ENCODE measurements around the gene NKAPL. TPM values are rescaled to one million over a fixed set of nuclear protein-coding genes. Genes with fewer than 3 reads are reported as not detected.
A peak's percentile ranks its signal among the peaks of the same experiment; 100 is the strongest.

The NKAPL gene
- total RNA-seq, 1 donor from 2014 or later: not detected

DNA sequence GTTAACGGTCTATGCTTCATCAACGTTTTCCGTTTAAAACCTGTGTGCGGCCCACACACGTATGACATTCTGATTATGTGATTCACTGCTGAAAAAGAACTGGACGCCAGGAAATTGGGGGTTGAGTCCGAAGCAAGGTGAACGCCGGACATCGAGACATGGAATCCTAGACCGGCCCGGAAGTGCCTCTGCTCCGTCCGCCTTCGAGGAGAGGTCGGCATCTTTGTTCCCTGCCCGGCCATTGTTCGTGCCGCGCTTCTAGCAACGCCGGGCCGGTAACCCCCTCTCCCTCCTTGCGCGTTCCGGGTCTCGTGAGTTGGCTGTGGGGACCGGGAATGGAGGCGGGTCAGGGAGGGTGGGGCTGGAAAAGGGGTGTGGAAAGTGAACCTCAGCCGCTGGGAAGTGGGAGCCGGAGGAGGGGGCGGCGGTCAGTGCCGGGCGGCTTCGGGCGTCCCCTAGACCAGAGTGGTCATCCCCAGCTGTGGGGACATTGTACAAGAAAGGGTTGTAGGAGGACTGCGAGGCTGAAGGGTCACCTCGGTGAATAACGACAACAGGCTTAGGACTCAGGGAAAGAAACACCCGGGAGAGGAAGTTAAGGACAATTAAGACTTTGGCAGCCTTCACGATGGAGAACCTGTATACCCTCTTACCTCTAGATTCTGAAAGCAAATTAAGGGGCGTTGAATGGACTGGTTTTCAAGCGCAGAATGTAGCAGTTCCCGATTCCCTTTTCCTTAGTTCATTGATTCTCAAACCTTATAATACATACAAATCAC is 33.9 kb upstream of the NKAPL start, which contains the start of gene ZSCAN9:
ZSCAN9 (plus strand) TSS at position 220 of the 779 bp plus-strand sequence. CDS start 1,810 bp downstream, outside the sequence.
- peak; percentile 80 for DNase-seq (ENCODE audit: extremely low spot score, unreplicated experiment)
- Mint-ChIP-seq H3K4me1 (ENCODE audit: unreplicated experiment) (peaks cover 3% of the 10 kb centered on the region), H3K27ac (peak within 1 kb of the TSS; percentile 90), H3K36me3 (peaks cover 27% of the 10 kb centered on the region), H3K9me3 (no peaks in the 10 kb centered on the region), H3K27me3 (peaks cover 26% of the 10 kb centered on the region), H3K4me3 (peak within 1 kb of the TSS; percentile 97)
- TF ChIP-seq, protein P1, sequence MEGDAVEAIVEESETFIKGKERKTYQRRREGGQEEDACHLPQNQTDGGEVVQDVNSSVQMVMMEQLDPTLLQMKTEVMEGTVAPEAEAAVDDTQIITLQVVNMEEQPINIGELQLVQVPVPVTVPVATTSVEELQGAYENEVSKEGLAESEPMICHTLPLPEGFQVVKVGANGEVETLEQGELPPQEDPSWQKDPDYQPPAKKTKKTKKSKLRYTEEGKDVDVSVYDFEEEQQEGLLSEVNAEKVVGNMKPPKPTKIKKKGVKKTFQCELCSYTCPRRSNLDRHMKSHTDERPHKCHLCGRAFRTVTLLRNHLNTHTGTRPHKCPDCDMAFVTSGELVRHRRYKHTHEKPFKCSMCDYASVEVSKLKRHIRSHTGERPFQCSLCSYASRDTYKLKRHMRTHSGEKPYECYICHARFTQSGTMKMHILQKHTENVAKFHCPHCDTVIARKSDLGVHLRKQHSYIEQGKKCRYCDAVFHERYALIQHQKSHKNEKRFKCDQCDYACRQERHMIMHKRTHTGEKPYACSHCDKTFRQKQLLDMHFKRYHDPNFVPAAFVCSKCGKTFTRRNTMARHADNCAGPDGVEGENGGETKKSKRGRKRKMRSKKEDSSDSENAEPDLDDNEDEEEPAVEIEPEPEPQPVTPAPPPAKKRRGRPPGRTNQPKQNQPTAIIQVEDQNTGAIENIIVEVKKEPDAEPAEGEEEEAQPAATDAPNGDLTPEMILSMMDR (conservative IDR thresholded peaks at IDR 0.05): no peak

DNA sequence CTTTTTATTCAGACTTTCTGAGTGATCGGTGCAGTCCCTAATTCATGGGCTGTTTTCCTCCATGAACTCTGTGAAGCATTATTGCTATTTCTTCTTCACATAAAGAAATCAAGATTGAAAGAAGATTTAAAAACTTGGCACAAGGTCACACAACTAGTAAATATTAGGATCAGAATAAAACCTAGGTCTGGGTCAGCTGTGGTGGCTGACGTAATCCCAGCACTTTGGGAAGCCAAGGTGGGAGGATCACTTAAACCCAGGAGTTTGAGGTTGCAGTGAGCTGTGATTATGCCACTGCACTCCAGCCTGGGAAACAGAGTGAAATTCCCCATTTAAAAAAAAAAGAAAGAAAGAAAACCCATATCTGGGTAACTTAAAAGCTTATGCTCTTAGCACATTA is 32.6 kb upstream of the NKAPL start:
- Mint-ChIP-seq H3K27ac (no peak overlapping the region), H3K9me3 (no peaks in the 10 kb centered on the region), H3K4me1 (ENCODE audit: unreplicated experiment) (peaks cover 3% of the 10 kb centered on the region), H3K4me3 (peak overlapping the region; percentile 97), H3K36me3 (peaks cover 37% of the 10 kb centered on the region), H3K27me3 (peaks cover 16% of the 10 kb centered on the region)
- TF ChIP-seq, protein P1 (conservative IDR thresholded peaks at IDR 0.05): no peak
- no peak for DNase-seq (ENCODE audit: extremely low spot score, unreplicated experiment)

DNA sequence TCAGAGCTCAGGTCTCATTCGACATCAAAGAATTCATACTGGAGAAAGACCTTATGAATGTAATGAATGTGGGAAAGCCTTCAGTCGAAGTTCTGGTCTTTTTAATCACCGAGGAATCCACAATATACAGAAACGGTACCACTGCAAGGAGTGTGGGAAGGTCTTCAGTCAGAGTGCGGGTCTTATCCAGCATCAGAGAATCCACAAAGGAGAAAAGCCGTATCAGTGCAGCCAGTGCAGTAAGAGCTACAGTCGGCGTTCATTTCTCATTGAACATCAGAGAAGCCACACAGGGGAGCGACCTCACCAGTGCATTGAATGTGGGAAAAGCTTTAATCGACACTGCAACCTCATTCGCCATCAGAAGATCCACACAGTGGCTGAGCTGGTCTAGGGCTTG is 26.3 kb upstream of the NKAPL start:
- TF ChIP-seq, protein P1 (conservative IDR thresholded peaks at IDR 0.05): no peak
- DNase-seq (ENCODE audit: extremely low spot score, unreplicated experiment): no peak
- Mint-ChIP-seq H3K27ac (no peak overlapping the region), H3K27me3 (no peaks in the 10 kb centered on the region), H3K4me1 (ENCODE audit: unreplicated experiment) (no peaks in the 10 kb centered on the region), H3K36me3 (peaks cover 72% of the 10 kb centered on the region), H3K4me3 (no peak overlapping the region), H3K9me3 (no peaks in the 10 kb centered on the region)

DNA sequence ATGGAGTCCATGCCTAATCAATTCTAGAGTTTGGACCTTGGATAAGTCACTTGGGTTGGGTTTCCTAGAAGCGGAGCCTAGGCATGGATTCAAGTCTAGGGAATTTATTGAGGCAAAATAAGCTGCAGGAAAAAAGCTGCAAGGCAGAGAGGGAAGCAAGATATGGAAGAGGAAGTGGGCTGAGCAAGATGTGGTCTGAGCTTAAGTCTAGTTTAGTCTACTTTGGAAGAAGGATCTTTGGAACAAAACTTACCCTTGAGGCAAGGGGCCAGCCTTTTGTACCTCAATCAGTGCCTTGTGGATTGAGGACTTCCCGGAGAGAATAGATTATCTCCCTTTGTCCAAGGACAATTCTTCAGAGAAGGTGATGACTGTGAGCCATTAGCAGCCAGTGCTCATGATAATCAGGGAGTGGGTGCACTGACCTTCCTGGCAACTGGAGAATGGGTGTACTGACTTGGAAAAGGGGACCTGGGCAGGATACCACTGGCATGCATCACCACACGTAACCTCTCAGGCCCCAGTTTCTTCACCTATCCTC is 23.1 kb upstream of the NKAPL start:
- no peak overlapping the region for H3K4me3 Mint-ChIP-seq
- H3K36me3 Mint-ChIP-seq: peaks cover 53% of the 10 kb centered on the region
- no peak overlapping the region for H3K27ac Mint-ChIP-seq
- DNase-seq (ENCODE audit: extremely low spot score, unreplicated experiment): no peak
- no peaks in the 10 kb centered on the region for H3K9me3 Mint-ChIP-seq
- no peaks in the 10 kb centered on the region for H3K4me1 Mint-ChIP-seq (ENCODE audit: unreplicated experiment)
- TF ChIP-seq, protein P1 (conservative IDR thresholded peaks at IDR 0.05): no peak
- H3K27me3 Mint-ChIP-seq: no peaks in the 10 kb centered on the region

DNA sequence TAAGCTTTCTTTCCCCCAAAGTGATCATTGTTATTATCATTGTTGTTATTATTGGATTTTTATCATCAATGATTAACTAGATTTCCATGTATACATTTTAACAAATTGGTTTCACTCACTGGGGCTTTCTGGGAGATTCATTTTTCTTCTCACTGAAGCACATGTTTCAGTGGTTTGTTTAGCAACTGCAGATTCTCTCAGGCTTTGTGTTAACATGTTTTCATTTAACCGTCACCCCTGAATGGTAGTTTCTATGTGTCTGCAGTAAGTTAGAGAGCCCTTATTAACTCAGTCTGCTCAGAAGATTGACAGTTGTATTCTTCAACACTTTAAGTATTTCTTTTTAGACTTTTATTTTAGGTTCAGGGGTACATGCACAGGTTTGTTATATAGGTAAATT is 19.5 kb upstream of the NKAPL start:
- Mint-ChIP-seq H3K27ac (no peak overlapping the region), H3K4me3 (no peak overlapping the region), H3K9me3 (no peaks in the 10 kb centered on the region), H3K27me3 (no peaks in the 10 kb centered on the region), H3K4me1 (ENCODE audit: unreplicated experiment) (no peaks in the 10 kb centered on the region), H3K36me3 (peaks cover 33% of the 10 kb centered on the region)
- TF ChIP-seq, protein P1 (conservative IDR thresholded peaks at IDR 0.05): no peak
- DNase-seq (ENCODE audit: extremely low spot score, unreplicated experiment): no peak
